ENCODE measurements around the gene FAM222A.

- no peak for TF ChIP-seq CTCF (IDR thresholded peaks at IDR 0.05; ENCODE audit: low read depth, low read length, poor library complexity, severe bottlenecking)
- TF ChIP-seq EZH2phosphoT487 (IDR thresholded peaks at IDR 0.05; ENCODE audit: borderline replicate concordance, low read length): no peak
Measured at GRCh38 chr12:109813810-109814416, 100.3 kb downstream of the FAM222A start.
